Retinal pigment epithelial cell (primary cell): Measurements from ENCODE around the gene SLIT1.

Experiments
- DNase-seq: peaks from one replicate; pipeline ENCODE4 v3.0.0-alpha.2; 2010; ENCODE audit warnings: low read depth
- H3K4me3 ChIP-seq: 2 replicates; pipeline ENCODE4 v1.5.1; 2011; ENCODE audit warnings: mild to moderate bottlenecking, low read length, control low read depth, moderate library complexity
- CTCF ChIP-seq: conservative IDR thresholded peaks from 2 replicates; pipeline ENCODE4 v1.5.1; 2011; ENCODE audit warnings: low read depth, low read length, control low read depth, inconsistent platforms

Gene SLIT1

DNA sequence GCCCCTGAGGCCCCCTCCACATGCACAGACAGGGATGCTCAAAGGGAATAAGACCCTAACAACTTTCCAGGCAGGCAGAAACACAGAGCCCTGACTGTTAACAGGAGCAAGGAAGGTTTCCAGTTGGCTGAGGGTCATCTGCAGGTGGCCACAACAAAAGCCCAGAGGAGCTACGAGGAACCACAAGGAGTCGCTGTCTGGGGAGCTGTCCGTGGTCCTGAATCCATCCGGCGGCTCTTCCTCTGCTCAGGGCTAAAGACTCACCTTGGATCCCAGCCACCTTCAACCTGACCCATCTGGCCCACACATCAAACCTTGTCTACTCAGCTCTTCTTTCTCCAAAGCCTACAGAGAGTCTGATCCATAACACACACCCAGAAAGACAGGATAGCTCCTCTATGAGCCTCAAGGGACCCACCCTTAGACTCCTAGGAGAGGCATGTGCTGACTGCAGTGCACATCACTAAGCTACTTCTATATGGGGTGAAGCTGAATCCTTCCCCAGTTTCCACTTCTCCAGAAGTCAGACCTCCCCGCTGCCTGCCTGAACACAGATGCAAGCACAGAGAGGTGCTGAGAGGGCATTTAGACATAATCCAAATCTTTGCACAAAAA lies 104.0 kb downstream of the SLIT1 start:
- TF ChIP-seq CTCF, result peak; percentile 97
- no peak for DNase-seq
- no peak overlapping the region for H3K4me3 ChIP-seq

DNA sequence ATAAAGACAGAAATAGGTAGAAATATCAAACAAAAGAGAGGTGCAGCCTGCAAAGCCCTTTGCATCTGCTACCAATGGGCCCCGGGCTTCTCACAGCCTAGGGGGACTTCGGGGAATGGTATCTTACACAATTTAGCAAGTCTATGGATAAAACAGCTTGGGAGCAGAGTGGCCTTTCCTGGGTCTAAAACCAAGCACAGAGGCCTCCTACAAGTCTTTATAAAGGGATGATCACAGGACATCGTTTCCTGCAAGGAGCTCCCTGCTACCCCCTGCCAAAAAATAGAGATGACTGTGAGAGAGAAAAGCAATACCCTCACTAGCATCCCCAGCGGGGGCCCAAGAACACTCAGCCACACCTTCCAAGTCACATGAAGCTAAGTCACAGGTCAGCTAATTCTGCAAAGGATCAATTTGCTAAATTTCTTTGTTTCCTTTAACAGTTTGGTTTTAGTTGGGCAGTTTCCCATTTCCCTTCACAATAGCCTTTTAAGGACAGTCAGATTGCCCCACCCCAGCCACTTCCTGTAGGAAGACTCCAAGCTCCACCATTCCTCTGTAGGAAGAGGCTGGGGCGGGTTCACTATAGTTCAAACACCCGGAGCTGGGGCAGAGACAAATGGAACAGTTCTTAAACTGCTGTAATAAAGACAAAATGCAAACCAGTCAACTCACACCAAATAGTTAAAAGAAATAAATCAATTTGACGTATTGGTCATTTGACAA lies 105.5 kb downstream of the SLIT1 start:
- TF ChIP-seq CTCF, result no peak

DNA sequence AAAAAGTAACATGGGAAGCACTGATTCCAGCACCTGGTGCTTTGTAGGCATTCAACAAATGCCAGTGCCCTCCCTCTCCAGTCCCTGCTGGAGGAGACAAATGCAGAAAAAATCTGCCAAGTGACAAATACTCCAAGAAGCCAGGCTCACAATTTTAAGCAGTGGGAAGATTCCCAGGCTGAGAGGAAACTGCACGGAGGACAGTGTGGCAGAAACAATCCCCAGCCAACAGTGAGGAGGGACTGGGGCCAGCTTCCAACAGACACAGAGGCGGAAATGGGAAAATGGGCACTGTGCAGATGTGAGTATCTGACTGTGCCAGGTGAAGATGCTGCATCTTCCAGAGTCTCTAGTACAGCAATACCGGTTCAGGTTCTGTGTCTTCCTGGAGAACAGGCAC lies 106.3 kb downstream of the SLIT1 start:
- no peak for TF ChIP-seq CTCF
- DNase-seq, result no peak
- H3K4me3 ChIP-seq, result no peak overlapping the region

More for the DNA sequence above, 105.5 kb downstream of the SLIT1 start:
- no peak overlapping the region for H3K4me3 ChIP-seq
- DNase-seq, result no peak

DNA sequence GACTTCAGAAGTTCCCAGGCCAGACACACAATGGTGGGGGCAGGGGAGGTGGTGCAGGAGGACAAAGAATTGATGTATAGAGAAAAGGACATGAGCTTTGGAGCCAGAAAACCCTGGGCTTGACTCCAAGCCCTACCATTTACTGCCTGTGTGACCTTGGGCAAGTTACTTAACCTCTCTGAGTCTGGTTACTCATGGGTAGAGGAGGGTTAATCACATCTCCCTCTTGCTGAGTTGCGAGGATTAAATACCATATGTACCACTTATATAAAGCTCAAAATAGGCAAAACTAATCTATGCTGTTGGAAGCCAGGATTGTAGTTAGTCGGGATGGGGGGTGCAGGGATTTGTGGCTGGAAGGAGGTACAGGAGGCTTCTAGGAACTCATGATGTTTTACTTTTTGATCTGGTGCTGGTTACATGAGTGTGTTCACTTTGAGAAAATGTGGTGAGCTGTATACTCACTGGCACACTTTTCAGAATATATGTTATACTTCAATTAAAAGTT lies 106.8 kb downstream of the SLIT1 start:
- no peak overlapping the region for H3K4me3 ChIP-seq
- no peak for DNase-seq
- TF ChIP-seq CTCF, result no peak

- no peak overlapping the region for H3K4me3 ChIP-seq
- DNase-seq, result no peak
- TF ChIP-seq CTCF, result no peak
These were observed 107.4 kb downstream of the SLIT1 start for GRCh38 chr10:97078261-97078937.

GRCh38 chr10:97076781-97077180 lies 109.0 kb downstream of the SLIT1 start:
- H3K4me3 ChIP-seq, result no peak overlapping the region
- TF ChIP-seq CTCF, result no peak
- no peak for DNase-seq
